ENCODE data around the gene RNLS. TPM values are rescaled to one million over a fixed set of nuclear protein-coding genes. Genes with fewer than 3 reads are reported as not detected.

RNLS gene
- total RNA-seq, 4 donors from 2014 or later, result 8.7 to 19.7 (median 12.9) TPM

DNA sequence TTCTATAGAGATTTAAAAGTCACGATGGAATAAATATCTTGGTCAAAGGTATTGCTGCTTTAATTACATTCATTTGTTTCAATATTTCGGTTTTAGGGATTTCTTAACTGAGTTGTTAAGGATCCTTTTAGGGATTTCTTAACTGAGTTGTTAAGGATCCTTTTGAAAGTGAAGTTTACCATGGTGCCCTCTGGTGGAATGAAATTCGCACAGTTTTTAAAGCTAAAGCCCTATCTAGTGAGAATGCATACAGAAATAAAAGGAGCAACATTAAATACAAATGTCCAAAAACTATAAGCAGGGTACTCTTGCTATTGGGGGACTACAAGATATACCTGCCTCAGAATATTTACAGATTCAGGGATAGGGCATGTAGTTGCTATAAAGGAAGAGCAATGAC is 193.7 kb downstream of the RNLS start:
- TF ChIP-seq, protein P1, sequence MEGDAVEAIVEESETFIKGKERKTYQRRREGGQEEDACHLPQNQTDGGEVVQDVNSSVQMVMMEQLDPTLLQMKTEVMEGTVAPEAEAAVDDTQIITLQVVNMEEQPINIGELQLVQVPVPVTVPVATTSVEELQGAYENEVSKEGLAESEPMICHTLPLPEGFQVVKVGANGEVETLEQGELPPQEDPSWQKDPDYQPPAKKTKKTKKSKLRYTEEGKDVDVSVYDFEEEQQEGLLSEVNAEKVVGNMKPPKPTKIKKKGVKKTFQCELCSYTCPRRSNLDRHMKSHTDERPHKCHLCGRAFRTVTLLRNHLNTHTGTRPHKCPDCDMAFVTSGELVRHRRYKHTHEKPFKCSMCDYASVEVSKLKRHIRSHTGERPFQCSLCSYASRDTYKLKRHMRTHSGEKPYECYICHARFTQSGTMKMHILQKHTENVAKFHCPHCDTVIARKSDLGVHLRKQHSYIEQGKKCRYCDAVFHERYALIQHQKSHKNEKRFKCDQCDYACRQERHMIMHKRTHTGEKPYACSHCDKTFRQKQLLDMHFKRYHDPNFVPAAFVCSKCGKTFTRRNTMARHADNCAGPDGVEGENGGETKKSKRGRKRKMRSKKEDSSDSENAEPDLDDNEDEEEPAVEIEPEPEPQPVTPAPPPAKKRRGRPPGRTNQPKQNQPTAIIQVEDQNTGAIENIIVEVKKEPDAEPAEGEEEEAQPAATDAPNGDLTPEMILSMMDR (IDR thresholded peaks at IDR 0.05), result peak; percentile 46 to 66 (median 52)
- TF ChIP-seq POLR2A (IDR thresholded peaks at IDR 0.05), result no peak
- Histone ChIP-seq H3K27me3 (no peaks in the 10 kb centered on the region), H3K4me1 (peaks cover 4 to 11% of the 10 kb centered on the region in 2 donors), H3K27ac (peak overlapping the region; percentile 70 to 73), H3K4me3 (no peak overlapping the region), H3K9me3 (no peaks in the 10 kb centered on the region), H3K36me3 (no peaks in the 10 kb centered on the region)
- intact Hi-C loops (cut with DNase I; ENCODE audit: low total_unique reads), result no loop called here
- DNase-seq, result peak; percentile 20 to 57

DNA sequence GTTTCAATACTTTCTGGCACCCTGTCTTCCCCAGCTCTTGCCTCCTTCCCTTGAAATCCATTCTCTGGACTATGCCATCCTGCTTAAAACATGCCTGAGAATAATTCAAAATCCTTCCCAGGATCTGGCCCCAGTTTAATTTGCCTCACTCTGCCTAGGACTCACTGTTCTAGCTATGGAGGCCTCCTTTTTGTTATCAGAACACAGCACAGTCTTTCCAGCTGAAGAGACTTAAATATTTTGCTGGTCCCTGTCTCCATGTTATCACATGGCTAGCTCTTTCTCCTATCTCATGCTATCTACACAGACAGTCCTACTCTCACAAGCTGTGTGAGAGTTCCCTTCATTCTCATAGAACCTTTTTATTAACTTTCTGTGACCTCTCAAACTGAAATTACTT is 194.8 kb downstream of the RNLS start:
- H3K36me3 ChIP-seq, result no peaks in the 10 kb centered on the region
- TF ChIP-seq, protein P1 (IDR thresholded peaks at IDR 0.05), result no peak
- TF ChIP-seq POLR2A (IDR thresholded peaks at IDR 0.05), result no peak
- H3K9me3 ChIP-seq, result no peaks in the 10 kb centered on the region
- H3K4me3 ChIP-seq, result no peak overlapping the region
- intact Hi-C loops (cut with DNase I; ENCODE audit: low total_unique reads), result no loop called here
- no peak for DNase-seq
- H3K27ac ChIP-seq, result peak overlapping the region; percentile 70 to 73
- no peaks in the 10 kb centered on the region for H3K27me3 ChIP-seq
- peaks cover 4 to 11% of the 10 kb centered on the region in 2 donors for H3K4me1 ChIP-seq

DNA sequence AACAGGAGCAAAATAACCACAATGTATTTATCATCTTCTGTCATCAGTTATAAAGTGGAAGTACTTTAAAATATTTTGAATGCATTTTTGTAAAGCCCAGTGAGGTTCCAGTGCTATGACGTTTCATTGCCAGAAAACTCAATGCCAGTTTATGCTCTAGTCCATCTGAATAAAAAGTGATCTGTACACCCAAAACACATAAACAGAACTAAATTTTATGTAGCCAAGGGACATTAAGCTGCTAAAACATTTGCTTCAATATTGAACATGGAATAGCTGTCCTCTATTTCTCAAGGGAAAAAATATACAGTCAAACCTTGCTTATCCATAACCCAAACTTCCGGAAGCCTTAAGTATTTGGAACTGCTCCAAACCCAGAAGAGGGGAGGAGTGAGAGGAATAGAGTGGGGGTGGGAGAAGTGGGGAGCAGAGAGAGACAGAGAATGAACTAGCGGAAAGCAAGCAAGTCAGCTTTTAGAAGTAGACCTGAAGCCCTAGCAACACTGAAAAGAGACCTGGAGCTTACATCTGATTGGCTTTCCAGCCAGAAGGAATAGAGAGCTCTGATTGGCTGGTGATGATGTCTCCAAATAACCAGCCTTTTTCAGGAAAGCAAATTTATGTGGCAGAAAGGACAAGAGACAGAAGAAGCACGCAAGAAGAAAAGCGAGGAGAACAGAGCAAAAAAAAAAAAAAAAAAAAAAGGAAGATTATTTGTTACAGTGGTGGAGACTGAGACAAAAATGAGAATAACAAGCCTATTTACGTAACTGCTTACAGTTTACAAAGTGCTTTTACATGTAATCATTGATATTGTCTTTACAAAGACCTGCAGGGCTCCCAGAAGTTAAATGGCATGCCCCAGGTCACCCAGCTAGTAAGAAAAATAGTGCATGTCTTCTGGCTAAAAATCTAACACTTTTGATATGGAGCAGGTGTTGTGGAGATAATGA is 196.0 kb downstream of the RNLS start:
- TF ChIP-seq POLR2A (IDR thresholded peaks at IDR 0.05), result peak in 1 of 2 donors; percentile 33
- TF ChIP-seq, protein P1 (IDR thresholded peaks at IDR 0.05), result no peak
- Histone ChIP-seq H3K27me3 (no peaks in the 10 kb centered on the region), H3K4me1 (peaks cover 4 to 11% of the 10 kb centered on the region in 2 donors), H3K36me3 (no peaks in the 10 kb centered on the region), H3K27ac (peak overlapping the region; percentile 70 to 73), H3K4me3 (peak overlapping the region in 1 of 2 donors; percentile 12), H3K9me3 (no peaks in the 10 kb centered on the region)
- DNase-seq, result peak; percentile 21 to 54
- intact Hi-C loops (cut with DNase I; ENCODE audit: low total_unique reads), result no loop called here

DNA sequence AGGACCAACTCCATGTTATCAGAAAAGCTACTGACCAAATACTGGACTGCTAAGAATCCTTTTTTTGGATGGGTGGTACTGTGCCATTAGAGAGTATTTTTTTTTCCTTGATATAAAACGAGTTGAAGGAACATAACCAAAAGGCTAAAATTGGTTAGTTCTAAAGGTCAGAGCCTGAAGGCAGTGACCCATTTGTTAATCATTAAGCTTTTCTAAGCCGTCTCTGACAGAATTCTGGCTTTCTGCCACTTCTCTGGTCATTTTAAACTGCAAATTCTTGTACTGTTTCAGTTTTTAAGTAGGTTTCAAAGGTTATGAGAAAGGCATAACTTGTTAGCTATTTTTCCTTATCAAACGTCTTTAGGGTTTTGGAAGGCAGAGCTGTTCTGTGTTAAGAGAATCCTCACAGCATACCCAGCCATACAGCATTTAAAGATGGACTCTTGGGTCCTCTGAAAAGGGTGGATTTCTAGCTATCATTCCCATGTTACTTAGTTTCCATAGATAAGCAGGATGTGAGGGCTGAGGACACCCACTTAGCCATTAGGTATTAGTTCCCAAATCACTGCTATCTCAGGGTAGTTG is 196.8 kb downstream of the RNLS start:
- Histone ChIP-seq H3K27me3 (no peaks in the 10 kb centered on the region), H3K36me3 (no peaks in the 10 kb centered on the region), H3K27ac (peak overlapping the region; percentile 70 to 73), H3K4me1 (peaks cover 4 to 11% of the 10 kb centered on the region in 2 donors), H3K4me3 (peak overlapping the region in 1 of 2 donors; percentile 6), H3K9me3 (no peaks in the 10 kb centered on the region)
- TF ChIP-seq POLR2A (IDR thresholded peaks at IDR 0.05), result no peak
- TF ChIP-seq, protein P1 (IDR thresholded peaks at IDR 0.05), result no peak
- intact Hi-C loops (cut with DNase I; ENCODE audit: low total_unique reads), result no loop called here
- DNase-seq, result no peak
